ENCODE data around the gene SCCPDH.

SCCPDH gene

GRCh38 chr1:246753670-246754535 lies 29.7 kb downstream of the SCCPDH start:
- DNase-seq, result peak; percentile 82

- no peak for DNase-seq
Measured at GRCh38 chr1:246755419-246755818, 31.2 kb downstream of the SCCPDH start.

GRCh38 chr1:246760422-246761347 lies 36.5 kb downstream of the SCCPDH start:
- no peak for DNase-seq

GRCh38 chr1:246761396-246761795 lies 37.2 kb downstream of the SCCPDH start:
- no peak for DNase-seq

GRCh38 chr1:246765521-246765920 lies 41.3 kb downstream of the SCCPDH start:
- no peak for DNase-seq

GRCh38 chr1:246768403-246769020 lies 44.3 kb downstream of the SCCPDH start:
- DNase-seq, result no peak

GRCh38 chr1:246769306-246769705 lies 45.1 kb downstream of the SCCPDH start:
- no peak for DNase-seq

GRCh38 chr1:246771366-246771765 lies 47.2 kb downstream of the SCCPDH start:
- DNase-seq, result no peak

GRCh38 chr1:246772686-246773085 lies 48.5 kb downstream of the SCCPDH start:
- no peak for DNase-seq

- DNase-seq, result no peak
Measured at GRCh38 chr1:246773213-246773641, 49.0 kb downstream of the SCCPDH start.

GRCh38 chr1:246775531-246776385 lies 51.5 kb downstream of the SCCPDH start:
- no peak for DNase-seq

GRCh38 chr1:246776923-246777322 lies 52.7 kb downstream of the SCCPDH start:
- no peak for DNase-seq

GRCh38 chr1:246778663-246779062 lies 54.5 kb downstream of the SCCPDH start:
- no peak for DNase-seq

GRCh38 chr1:246779561-246780175 lies 55.5 kb downstream of the SCCPDH start:
- no peak for DNase-seq

GRCh38 chr1:246780264-246780663 lies 56.1 kb downstream of the SCCPDH start:
- DNase-seq, result no peak

GRCh38 chr1:246781212-246781611 lies 57.0 kb downstream of the SCCPDH start:
- no peak for DNase-seq

- peak; percentile 86 for DNase-seq
Measured at GRCh38 chr1:246782120-246782900, 58.1 kb downstream of the SCCPDH start.

- peak; percentile 66 for DNase-seq
Measured at GRCh38 chr1:246784621-246785493, 60.6 kb downstream of the SCCPDH start.

- DNase-seq, result peak; percentile 65
Measured at GRCh38 chr1:246785494-246786111, 61.4 kb downstream of the SCCPDH start.
